Endothelial cell of umbilical vein (primary cell): Measurements from ENCODE around the gene FAM222B. TPM values are rescaled to one million over a fixed set of nuclear protein-coding genes. Genes with fewer than 3 reads are reported as not detected.

Experiments
- BruUV-seq: library from RNA; stranded (reverse); fragments of 400-500 nt; replicated peaks from 2 replicates; lab custom pipeline; 2021; lab: Mats Ljungman, UMichigan
- CTCF ChIA-PET: fragments of 300-600, 350-600 bp; sonication (Branson Sonifier 250); formaldehyde crosslinking; loops from one replicate; lab custom pipeline; 2021; ENCODE audit warnings: antibody characterized with exemption, inconsistent platforms; lab: Charles Lee
- POLR2A ChIA-PET: fragments of 300-600, 350-600 bp; sonication (Branson Sonifier 250); formaldehyde crosslinking; loops from one replicate; lab custom pipeline; 2021; ENCODE audit warnings: antibody characterized with exemption, inconsistent platforms; lab: Charles Lee
- DNase-seq: peaks from one replicate; pipeline ENCODE4 v3.0.0-alpha.2; 2011; ENCODE audit warnings: low read depth, low spot score
- FAIRE-seq: peaks from 2 replicates; lab custom pipeline; 2011; peaks lifted over from hg19 to GRCh38; lab: Jason Lieb, UNC
- H2AFZ ChIP-seq: 2 replicates; pipeline ENCODE4 v1.6.0; 2012; ENCODE audit warnings: low read depth, low read length, control low read depth, inconsistent platforms
- H3K27ac ChIP-seq: 2 replicates; pipeline ENCODE4 v1.5.1; 2011; ENCODE audit warnings: low read depth, mild to moderate bottlenecking, control low read depth, low read length, moderate library complexity; ENCODE audit not compliant: insufficient read depth
- H3K27me3 ChIP-seq, 2 experiments: 2 replicates each; pipeline versions ENCODE4 v1.6.0 to v1.6.1; 2011; ENCODE audit warnings: low read length in 2 of 2, mixed read lengths in 1 of 2; ENCODE audit not compliant: control insufficient read depth in 2 of 2, insufficient read depth in 2 of 2
- H3K36me3 ChIP-seq, 2 experiments: 2 replicates in 1 of 2; 3 replicates in 1 of 2; pipeline ENCODE4 v1.5.1; 2011; ENCODE audit warnings: low read length in 2 of 2, mild to moderate bottlenecking in 1 of 2, moderate library complexity in 1 of 2; ENCODE audit not compliant: control insufficient read depth in 2 of 2, insufficient read depth in 2 of 2; ENCODE audit errors: extremely low read depth in 1 of 2
- H3K4me1 ChIP-seq: 3 replicates; pipeline ENCODE4 v1.5.1; 2011; ENCODE audit warnings: mild to moderate bottlenecking, low read length; ENCODE audit not compliant: control insufficient read depth, insufficient read depth; ENCODE audit errors: extremely low read depth
- H3K4me2 ChIP-seq: 2 replicates; pipeline ENCODE4 v1.6.1; 2011; ENCODE audit warnings: low read length, control low read depth, mixed read lengths; ENCODE audit not compliant: insufficient read depth
- H3K4me3 ChIP-seq, 3 experiments: fragments of 200-600 bp in 1 of 3; sonication (generic), shearing (Covaris generic) in 1 of 3; replicated peaks in 1 of 3; 2 replicates each; pipeline ENCODE4 v1.5.1; 2011 to 2016; ENCODE audit warnings: control low read depth in 3 of 3, low read length in 3 of 3, mild to moderate bottlenecking in 2 of 3, inconsistent platforms in 1 of 3, low read depth in 1 of 3, moderate library complexity in 1 of 3; ENCODE audit not compliant: insufficient read depth in 1 of 3
- H3K79me2 ChIP-seq: 2 replicates; pipeline ENCODE4 v1.6.0; 2012; ENCODE audit warnings: low read length, inconsistent platforms; ENCODE audit not compliant: control insufficient read depth, insufficient read depth
- H3K9ac ChIP-seq: replicated peaks from 2 replicates; pipeline ENCODE3; 2011; ENCODE audit warnings: low read length, control low read depth; ENCODE audit not compliant: insufficient read depth; ENCODE audit errors: extremely low read depth
- H3K9me1 ChIP-seq: replicated peaks from 3 replicates; pipeline ENCODE4 v1.6.0; 2011; ENCODE audit warnings: mild to moderate bottlenecking, low read length; ENCODE audit not compliant: control insufficient read depth, insufficient read depth; ENCODE audit errors: extremely low read depth
- H3K9me3 ChIP-seq: replicated peaks from 2 replicates; pipeline ENCODE4 v1.5.1; 2012; ENCODE audit warnings: low read length, inconsistent platforms; ENCODE audit not compliant: control insufficient read depth, insufficient read depth
- H4K20me1 ChIP-seq: replicated peaks from 2 replicates; pipeline ENCODE3; 2011; ENCODE audit warnings: mild to moderate bottlenecking, low read length; ENCODE audit not compliant: control insufficient read depth, insufficient read depth; ENCODE audit errors: extremely low read depth
- EZH2 ChIP-seq: IDR thresholded peaks from 2 replicates; pipeline ENCODE4 v1.6.1; 2012; ENCODE audit warnings: borderline replicate concordance, low read depth, mild to moderate bottlenecking, moderate library complexity, low read length, inconsistent platforms; ENCODE audit not compliant: severe bottlenecking
- FOS ChIP-seq: IDR thresholded peaks from 2 replicates; pipeline ENCODE4 v1.6.1; 2011; ENCODE audit warnings: mild to moderate bottlenecking, low read length, moderate library complexity, borderline replicate concordance; ENCODE audit not compliant: insufficient read depth
- GATA2 ChIP-seq: IDR thresholded peaks from 2 replicates; pipeline ENCODE4 v1.7.0; 2011; ENCODE audit warnings: low read depth, mild to moderate bottlenecking, moderate library complexity, mixed read lengths, low read length; ENCODE audit not compliant: insufficient read length, insufficient read depth
- JUN ChIP-seq: IDR thresholded peaks from 2 replicates; pipeline ENCODE4 v1.6.1; 2011; ENCODE audit warnings: borderline replicate concordance, low read depth; ENCODE audit not compliant: insufficient read length, insufficient read depth
- MYC ChIP-seq: IDR thresholded peaks from one replicate; pipeline ENCODE4 v1.6.1; 2011; ENCODE audit warnings: mild to moderate bottlenecking, low read depth, low read length
- POLR2A ChIP-seq: IDR thresholded peaks from 2 replicates; pipeline ENCODE4 v1.6.1; 2012; ENCODE audit warnings: low read depth, mild to moderate bottlenecking, control low read depth, low read length
- POLR2AphosphoS5 ChIP-seq: IDR thresholded peaks from 2 replicates; pipeline ENCODE4 v1.6.1; 2012; ENCODE audit warnings: low read depth, mild to moderate bottlenecking, control low read depth, low read length, moderate library complexity; ENCODE audit not compliant: insufficient read depth
- dilution Hi-C: fragments of 300-500 bp; cut with MboI; formaldehyde crosslinking; loops from one replicate; pipeline ENCODE4 v1.15.0; 2019; ENCODE audit warnings: low sequenced_read_pairs; ENCODE audit not compliant: extremely low pct_ligation_motif_present
- intact Hi-C: fragments of 100-400 bp; cut with micrococcal nuclease; formaldehyde crosslinking; loops from one replicate; pipeline ENCODE4 v1.10.0; 2022
- polyA plus RNA-seq, 4 experiments: library from polyadenylated mRNA; depleted of rRNA in 3 of 4; stranded (reverse) in 3 of 4; unstranded in 1 of 4; fragments of >200 nt; gene quantifications; 2 replicates each; pipeline versions ENCODE4 v1.2.1 to v1.2.3, GENCODE V29; 2011 to 2012; ENCODE audit warnings: missing spikeins in 1 of 4
- total RNA-seq: library from RNA; stranded (reverse); gene quantifications from 2 replicates; pipeline ENCODE4 v1.2.3, GENCODE V29; 2021
- TF ChIP-seq, protein P1 (sequence below), 2 donors: IDR thresholded peaks; 1 replicate in 1 of 2; 2 replicates in 1 of 2; pipeline ENCODE4 v1.5.1; 2011; ENCODE audit warnings: low read length in 2 of 2, mild to moderate bottlenecking in 2 of 2, moderate library complexity in 2 of 2, control low read depth in 1 of 2, inconsistent platforms in 1 of 2, low read depth in 1 of 2; ENCODE audit not compliant: insufficient read depth in 1 of 2; ENCODE audit errors: extremely low read depth in 1 of 2

The FAM222B gene
- total and polyA plus RNA-seq, 2 donors (not counting 3 experiments of a cell fraction or from before 2014, with no cell fraction given): 21.1 to 30.6 TPM

DNA sequence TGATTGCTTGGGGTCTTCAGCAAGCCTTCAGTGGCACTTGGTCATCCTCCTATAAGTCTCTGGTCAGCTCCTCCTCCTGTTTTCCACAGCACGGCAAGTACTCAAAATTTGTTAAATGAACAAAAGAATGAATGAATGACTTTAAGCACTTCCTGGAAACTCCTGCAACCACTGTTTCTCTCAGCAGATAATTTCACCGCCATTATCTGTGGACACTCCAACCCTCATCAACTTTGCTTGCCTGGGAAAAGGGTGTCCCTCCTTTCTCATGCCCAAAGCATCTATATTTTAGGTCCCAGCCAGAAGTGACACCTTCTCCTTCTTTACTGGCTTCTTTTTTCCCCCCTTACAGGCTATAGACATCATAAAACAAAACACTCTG lies 135.3 kb downstream of the FAM222B start:
- TF ChIP-seq MYC: no peak
- TF ChIP-seq EZH2: no peak
- TF ChIP-seq POLR2AphosphoS5: no peak
- no peak for TF ChIP-seq GATA2
- no peak for TF ChIP-seq FOS
- TF ChIP-seq, protein P1, sequence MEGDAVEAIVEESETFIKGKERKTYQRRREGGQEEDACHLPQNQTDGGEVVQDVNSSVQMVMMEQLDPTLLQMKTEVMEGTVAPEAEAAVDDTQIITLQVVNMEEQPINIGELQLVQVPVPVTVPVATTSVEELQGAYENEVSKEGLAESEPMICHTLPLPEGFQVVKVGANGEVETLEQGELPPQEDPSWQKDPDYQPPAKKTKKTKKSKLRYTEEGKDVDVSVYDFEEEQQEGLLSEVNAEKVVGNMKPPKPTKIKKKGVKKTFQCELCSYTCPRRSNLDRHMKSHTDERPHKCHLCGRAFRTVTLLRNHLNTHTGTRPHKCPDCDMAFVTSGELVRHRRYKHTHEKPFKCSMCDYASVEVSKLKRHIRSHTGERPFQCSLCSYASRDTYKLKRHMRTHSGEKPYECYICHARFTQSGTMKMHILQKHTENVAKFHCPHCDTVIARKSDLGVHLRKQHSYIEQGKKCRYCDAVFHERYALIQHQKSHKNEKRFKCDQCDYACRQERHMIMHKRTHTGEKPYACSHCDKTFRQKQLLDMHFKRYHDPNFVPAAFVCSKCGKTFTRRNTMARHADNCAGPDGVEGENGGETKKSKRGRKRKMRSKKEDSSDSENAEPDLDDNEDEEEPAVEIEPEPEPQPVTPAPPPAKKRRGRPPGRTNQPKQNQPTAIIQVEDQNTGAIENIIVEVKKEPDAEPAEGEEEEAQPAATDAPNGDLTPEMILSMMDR (IDR thresholded peaks at IDR 0.05; ENCODE audit: extremely low read depth in 1 of 2, insufficient read depth in 1 of 2, low read depth in 1 of 2, low read length in 2 of 2): no peak
- no peak for TF ChIP-seq JUN
- no peak for TF ChIP-seq POLR2A
- H3K36me3 ChIP-seq: peaks cover 3 to 21% of the 10 kb centered on the region in 2 experiments
- POLR2A ChIA-PET: no interaction called here

More for the DNA sequence above, 135.3 kb downstream of the FAM222B start:
- no peak for DNase-seq
- Histone ChIP-seq H3K9me1 (no peaks in the 10 kb centered on the region), H3K9ac (no peak overlapping the region), H3K27ac (no peak overlapping the region), H3K27me3 (no peaks in the 10 kb centered on the region), H3K9me3 (no peaks in the 10 kb centered on the region), H3K4me1 (peaks cover 4% of the 10 kb centered on the region), H3K4me2 (no peak overlapping the region), H3K79me2 (no peaks in the 10 kb centered on the region), H2AFZ (no peak overlapping the region), H4K20me1 (no peaks in the 10 kb centered on the region), H3K4me3 (no peak overlapping the region)
- no TSS peak for BruUV-seq
- dilution Hi-C loops (no loop called here), intact Hi-C loops (no loop called here)
- FAIRE-seq: no peak
- CTCF ChIA-PET: no interaction called here
